NOMO-1 (cell line): ENCODE data around the gene C3orf49.

ENCODE experiments used
- DNase-seq, 2 experiments: peaks; one replicate each; lab custom pipeline; 2025; ENCODE audit not compliant: unreplicated experiment in 2 of 2; lab: John Stamatoyannopoulos, UW

C3orf49 gene

DNA sequence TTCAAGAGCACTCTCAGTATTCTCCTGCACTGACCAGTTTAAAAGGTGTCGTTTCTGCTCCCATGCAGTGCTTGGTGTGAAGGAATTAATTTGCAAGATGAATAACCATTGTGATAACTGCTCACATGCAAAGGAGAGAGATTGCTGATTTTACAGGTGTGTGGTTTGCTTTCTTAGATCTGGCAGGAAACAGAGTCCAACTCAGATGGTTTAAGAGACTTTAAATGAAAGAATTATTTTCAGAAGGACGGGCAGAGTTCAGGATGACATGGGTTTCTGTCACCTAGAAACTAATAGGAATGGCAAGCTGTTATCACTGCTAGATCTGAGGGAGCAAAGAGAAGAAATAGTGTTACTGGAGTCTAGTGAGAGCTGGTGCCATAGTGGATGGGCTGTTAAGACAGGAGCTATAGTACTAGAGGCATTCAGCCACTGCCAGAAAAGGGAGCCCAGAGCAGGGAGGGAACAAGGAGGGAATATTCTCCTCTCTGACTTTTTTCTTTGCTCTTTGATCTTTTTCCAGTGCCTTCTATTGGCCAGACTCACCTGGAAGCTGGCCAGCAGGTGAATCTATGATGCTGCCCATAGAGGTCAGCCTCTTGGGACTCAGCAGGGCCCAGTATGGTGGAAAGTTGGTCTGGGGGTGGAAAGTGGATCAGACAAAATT, 59.4 kb downstream of the C3orf49 start:
- no peak for DNase-seq

DNA sequence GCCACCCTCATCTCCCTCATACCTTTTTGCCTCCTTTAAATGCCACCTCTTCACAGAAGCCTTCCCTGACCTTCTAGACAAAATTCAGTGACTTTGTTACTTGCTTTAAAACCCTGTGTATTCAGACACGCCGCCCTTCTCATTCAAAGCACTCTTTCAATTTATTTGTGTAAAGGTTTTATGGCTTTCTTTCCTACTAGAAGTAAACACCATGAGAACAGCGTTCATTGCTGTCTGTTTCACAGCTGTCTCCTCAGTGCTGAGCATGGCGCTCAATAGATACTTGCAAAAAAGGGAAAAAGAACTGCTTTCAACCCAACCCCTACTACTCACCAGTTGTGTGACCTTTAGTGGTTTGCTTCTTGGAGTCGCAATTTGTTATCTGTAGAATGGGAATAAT, 61.6 kb downstream of the C3orf49 start:
- DNase-seq: no peak

DNA sequence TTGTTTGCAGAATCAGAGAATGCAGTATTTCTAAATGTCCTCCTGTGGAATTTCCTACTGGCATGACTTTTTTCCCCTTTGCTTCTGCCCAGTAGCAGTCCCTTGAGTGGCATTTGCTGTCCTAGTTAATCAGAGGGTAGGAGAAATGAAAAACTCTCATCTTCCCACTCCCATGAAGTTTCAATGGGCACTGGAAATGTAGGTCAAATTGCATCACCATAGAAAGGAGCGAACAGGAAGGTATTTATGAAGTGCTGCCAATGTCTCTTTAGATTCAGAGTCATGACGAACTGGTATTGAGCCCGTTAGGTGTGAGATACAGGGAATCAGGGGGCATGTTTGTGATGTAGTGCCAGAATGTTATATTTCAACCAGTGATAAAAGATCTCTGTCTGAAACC, 67.8 kb downstream of the C3orf49 start:
- no peak for DNase-seq

DNA sequence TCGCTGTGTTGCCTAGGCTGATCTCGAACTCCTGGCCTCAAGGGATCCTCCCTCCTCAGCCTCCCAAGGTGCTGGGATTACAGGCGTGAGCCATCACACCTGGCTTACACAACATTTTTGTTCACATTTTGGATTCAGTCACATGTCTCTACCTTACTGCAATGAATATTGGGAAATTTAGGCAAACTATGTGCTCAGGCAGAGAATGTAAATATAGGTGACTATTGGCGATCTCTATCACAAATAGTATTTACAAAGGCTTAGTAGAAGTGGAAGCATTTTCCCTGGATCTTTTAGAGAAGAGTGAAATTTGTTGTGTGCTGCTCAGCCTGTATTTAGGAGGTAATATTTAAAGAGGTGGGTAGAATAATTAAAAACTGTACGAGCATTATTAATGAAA, 72.4 kb downstream of the C3orf49 start:
- no peak for DNase-seq

DNA sequence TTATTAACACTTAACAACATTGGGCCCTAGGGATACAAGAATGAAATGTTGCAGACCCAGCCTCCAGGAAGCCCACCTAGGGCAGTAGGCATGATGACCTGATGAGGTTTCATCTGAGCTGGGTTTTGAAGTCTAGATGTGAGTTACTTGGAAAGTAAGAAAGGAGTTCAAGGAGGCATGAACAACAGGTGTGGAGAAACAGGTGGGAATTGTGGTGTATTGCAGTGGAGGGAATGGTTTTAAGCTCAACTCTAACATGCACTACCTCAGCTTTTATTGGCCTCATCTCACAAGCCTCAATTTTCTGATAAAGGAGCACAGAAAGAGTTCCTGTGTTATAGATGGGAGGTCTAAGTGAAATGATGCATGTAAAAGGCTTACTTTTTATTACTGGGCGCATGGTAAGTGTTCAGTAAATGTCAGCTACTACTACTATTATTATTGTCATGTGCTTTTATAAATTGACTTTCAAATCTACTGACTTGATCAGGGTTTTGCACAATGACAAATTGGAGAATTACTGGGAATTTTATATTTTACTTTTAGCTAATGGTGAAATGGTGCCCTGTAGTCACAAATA, 73.8 kb downstream of the C3orf49 start:
- DNase-seq: no peak

DNA sequence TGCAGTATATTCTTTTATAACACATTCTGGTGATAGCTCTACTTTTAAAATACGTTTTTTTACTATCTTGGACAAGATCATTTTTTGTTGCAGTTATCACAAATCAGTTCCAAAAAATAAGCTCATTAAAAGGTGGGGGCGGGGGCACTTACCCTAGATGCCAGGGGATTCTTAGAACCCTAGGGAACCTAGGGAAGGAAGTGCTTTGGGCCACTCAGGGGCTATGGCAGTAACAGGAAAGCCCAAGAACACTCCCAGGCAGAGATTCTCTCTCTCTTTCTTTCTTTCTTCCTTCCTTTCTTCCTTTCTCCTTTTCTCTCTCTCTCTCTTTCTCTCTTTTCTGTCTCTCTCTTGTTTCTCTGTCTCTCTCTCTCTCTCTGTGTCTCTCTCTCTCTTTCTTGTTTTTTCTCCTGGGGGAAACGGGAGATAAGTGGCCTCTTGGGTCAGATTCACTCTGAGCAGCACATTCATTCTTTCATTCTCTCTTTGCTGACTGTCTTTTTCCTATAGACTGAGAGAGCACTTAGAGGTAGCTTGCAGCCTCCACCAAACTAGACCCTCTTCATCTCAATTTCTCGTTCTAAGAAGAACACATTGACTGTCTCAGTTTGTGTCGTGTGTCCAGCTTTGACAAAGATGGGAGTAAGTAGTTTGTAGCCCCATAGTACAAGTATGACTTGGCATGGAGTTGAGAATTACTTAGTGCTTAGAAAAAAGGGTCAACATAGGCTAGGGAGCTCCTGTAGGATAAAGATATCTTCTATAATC, 76.5 kb downstream of the C3orf49 start:
- no peak for DNase-seq

DNA sequence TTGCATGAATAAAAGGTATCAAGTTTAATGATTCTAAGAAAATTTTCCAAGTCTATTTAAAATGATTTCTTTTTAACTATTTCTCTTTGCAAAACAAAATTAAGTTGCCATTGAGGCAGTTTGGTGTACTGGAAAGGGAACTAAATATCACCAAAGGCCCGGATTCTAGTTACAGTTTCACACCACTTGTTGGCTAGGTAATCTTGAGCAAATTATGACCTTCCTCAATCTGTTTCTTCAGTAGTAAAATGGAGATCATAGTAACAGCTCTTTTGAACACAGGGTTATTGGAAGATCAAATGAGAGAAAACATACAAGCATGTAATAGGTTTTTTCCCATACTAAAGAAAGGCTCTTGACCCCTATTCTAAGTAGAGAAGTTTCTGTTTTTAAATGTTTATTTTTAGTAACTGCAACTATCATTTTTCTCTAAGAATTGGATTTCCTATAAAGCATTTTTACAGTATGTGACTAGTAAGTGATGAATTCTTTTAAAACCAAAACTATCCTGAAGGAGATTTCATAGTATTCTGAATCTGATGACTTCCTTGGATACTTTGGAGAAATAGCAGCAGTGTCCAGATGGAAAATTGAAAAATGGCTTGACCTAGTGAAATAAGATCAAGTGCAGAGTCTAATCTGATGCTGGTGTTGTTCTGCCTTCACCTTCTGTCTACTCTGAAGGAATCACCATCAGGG, 77.4 kb downstream of the C3orf49 start:
- peak in 1 of 2 experiments; percentile 25 for DNase-seq
